SU-DHL-6 (cell line): ENCODE measurements around the gene EPB41.

Source experiments
- H2AFZ ChIP-seq: fragments of 200-600 bp; sonication (generic); 2 replicates; pipeline ENCODE4 v1.6.1; 2014; ENCODE audit warnings: low read depth, mild to moderate bottlenecking, moderate library complexity, mixed read lengths, antibody characterized with exemption, low read length; ENCODE audit not compliant: severe bottlenecking
- H3F3A ChIP-seq: fragments of 200-600 bp; shearing (Covaris generic); 2 replicates; pipeline ENCODE4 v1.6.0; 2016; ENCODE audit warnings: antibody characterized with exemption, mild to moderate bottlenecking; ENCODE audit not compliant: insufficient read depth
- H3K27ac ChIP-seq: fragments of 200-600 bp; sonication (generic); 2 replicates; pipeline ENCODE4 v1.5.1; 2016; ENCODE audit warnings: low read depth, mild to moderate bottlenecking, low read length, moderate library complexity, mixed read lengths
- H3K27me3 ChIP-seq: fragments of 200-600 bp; sonication (generic), shearing (Covaris generic); 2 replicates; pipeline ENCODE4 v1.6.0; 2014; ENCODE audit warnings: mild to moderate bottlenecking, low read length
- H3K36me3 ChIP-seq: fragments of 200-600 bp; sonication (generic); 2 replicates; pipeline ENCODE4 v1.6.1; 2014; ENCODE audit warnings: mild to moderate bottlenecking, low read length, mixed read lengths
- H3K4me2 ChIP-seq: fragments of 300-600, 200-600 bp; shearing (Covaris generic), sonication (generic); 2 replicates; pipeline ENCODE4 v1.6.0; 2014; ENCODE audit warnings: low read length, low read depth, mild to moderate bottlenecking; ENCODE audit not compliant: poor library complexity, severe bottlenecking
- H3K4me3 ChIP-seq: fragments of 200-600 bp; sonication (generic); 2 replicates; pipeline ENCODE4 v1.5.1; 2014; ENCODE audit warnings: antibody characterized with exemption, low read length, mild to moderate bottlenecking, mixed read lengths; ENCODE audit not compliant: insufficient read depth, poor library complexity, severe bottlenecking
- H3K79me2 ChIP-seq: fragments of 200-600 bp; sonication (generic); 2 replicates; pipeline ENCODE4 v1.6.1; 2014; ENCODE audit warnings: mild to moderate bottlenecking, low read length, moderate library complexity; ENCODE audit not compliant: insufficient read depth
- H3K9ac ChIP-seq: fragments of 200-600 bp; sonication (generic); 2 replicates; pipeline ENCODE4 v1.7.0; 2014; ENCODE audit warnings: mild to moderate bottlenecking, low read length
- H3K9me2 ChIP-seq: fragments of 200-600 bp; sonication (generic); replicated peaks from 2 replicates; pipeline ENCODE4 v1.6.1; 2014; ENCODE audit warnings: low read length; ENCODE audit not compliant: insufficient read depth
- H3K9me3 ChIP-seq: fragments of 200-600 bp; sonication (generic); 2 replicates; pipeline ENCODE4 v1.6.1; 2014; ENCODE audit warnings: low read length, mixed read lengths; ENCODE audit not compliant: insufficient read depth
- H4K20me1 ChIP-seq: fragments of 200-600 bp; sonication (generic); 2 replicates; pipeline ENCODE4 v1.6.1; 2014; ENCODE audit warnings: low read depth, mild to moderate bottlenecking, antibody characterized with exemption, low read length, moderate library complexity, mixed read lengths
- EZH2phosphoT487 ChIP-seq: fragments of 200-600 bp; sonication (generic), shearing (Covaris generic); conservative IDR thresholded peaks from 2 replicates; pipeline ENCODE4 v1.6.1; 2018; ENCODE audit warnings: mild to moderate bottlenecking, antibody characterized with exemption, low read length, moderate library complexity, mixed read lengths
- TF ChIP-seq, protein P1 (sequence below): fragments of 200-600 bp; sonication (generic); IDR thresholded peaks from one replicate; pipeline ENCODE4 v1.5.1; 2017; ENCODE audit warnings: antibody characterized with exemption, mild to moderate bottlenecking, low read length, moderate library complexity; ENCODE audit not compliant: insufficient read depth, poor library complexity, severe bottlenecking

EPB41 gene

DNA sequence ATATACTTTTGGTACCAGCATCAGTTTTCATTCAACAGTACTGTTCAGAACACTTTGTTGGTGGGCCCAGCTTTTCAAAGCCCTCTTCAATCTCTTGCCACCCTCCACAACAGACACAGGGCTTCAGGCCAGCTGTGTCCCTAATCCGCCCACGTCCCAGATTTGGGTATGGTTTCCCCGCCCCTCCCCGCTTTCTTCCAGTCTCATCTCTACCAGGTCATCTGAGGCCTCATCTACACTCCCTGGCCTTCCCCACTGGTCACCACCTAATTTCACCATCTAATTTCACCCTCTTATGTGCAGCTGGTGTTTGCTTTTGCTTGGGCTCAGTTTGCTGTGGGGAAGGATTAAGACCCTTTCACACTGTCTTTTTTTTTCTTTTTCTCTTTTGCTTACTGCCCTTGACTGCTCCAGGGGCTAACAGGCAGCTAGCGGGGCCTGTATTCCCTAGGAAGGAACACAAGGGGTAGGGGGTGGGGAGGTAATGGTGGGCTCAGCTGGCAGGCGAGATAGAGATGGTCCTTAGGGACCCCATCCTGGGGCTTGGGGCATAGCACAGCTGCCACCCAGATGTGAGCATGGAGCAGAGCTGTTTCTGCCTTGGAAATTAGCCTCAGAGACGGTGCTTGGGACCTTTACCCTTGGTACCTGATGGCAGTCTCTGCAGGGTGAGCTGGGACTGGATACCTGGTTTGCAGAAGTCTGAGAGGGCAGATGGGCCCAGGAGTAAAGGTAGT, 3.8 kb upstream of the EPB41 start:
- no peak for TF ChIP-seq EZH2phosphoT487
- TF ChIP-seq, protein P1, sequence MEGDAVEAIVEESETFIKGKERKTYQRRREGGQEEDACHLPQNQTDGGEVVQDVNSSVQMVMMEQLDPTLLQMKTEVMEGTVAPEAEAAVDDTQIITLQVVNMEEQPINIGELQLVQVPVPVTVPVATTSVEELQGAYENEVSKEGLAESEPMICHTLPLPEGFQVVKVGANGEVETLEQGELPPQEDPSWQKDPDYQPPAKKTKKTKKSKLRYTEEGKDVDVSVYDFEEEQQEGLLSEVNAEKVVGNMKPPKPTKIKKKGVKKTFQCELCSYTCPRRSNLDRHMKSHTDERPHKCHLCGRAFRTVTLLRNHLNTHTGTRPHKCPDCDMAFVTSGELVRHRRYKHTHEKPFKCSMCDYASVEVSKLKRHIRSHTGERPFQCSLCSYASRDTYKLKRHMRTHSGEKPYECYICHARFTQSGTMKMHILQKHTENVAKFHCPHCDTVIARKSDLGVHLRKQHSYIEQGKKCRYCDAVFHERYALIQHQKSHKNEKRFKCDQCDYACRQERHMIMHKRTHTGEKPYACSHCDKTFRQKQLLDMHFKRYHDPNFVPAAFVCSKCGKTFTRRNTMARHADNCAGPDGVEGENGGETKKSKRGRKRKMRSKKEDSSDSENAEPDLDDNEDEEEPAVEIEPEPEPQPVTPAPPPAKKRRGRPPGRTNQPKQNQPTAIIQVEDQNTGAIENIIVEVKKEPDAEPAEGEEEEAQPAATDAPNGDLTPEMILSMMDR = no peak
- Histone ChIP-seq H3K9ac (no peak overlapping the region), H3K36me3 (no peaks in the 10 kb centered on the region)

DNA sequence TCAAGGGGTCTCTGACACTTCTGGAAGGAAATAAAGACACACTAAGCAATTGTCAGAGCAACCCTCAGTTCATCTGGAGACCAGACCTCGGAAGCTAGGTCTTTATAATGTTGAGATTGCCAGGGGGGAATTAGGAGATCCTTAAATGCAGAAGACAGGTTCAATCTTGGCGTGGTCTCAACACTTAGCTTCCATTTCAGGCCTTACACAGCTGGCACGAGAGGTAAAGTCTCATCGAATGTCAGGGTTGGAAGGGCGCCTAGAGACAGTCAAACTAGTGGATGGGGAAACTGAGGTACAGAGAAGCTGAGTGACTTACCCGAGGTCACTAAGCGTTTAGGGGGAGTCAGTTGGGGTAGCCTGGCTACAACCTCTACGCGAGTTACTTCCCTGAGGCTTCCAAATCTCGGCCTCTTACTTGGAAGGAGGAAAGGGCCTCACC, 562 bp upstream of the EPB41 start:
- peak overlapping the region; percentile 49 for H3K4me3 ChIP-seq
- H4K20me1 ChIP-seq = no peaks in the 10 kb centered on the region; the same call in 1 of the 2 replicates
- no peaks in the 10 kb centered on the region for H3K27me3 ChIP-seq
- H3K9me3 ChIP-seq = no peaks in the 10 kb centered on the region
- peak overlapping the region; percentile 71 for H3K9ac ChIP-seq
- peak overlapping the region; percentile 61 for H2AFZ ChIP-seq
- no peaks in the 10 kb centered on the region for H3K9me2 ChIP-seq
- H3F3A ChIP-seq = peaks cover 17% of the 10 kb centered on the region
- no peaks in the 10 kb centered on the region for H3K36me3 ChIP-seq
- peaks cover 59% of the 10 kb centered on the region for H3K79me2 ChIP-seq
- H3K4me2 ChIP-seq = peak overlapping the region; percentile 66
- peak overlapping the region; percentile 40 for H3K27ac ChIP-seq
- TF ChIP-seq, protein P1 = no peak
- no peak for TF ChIP-seq EZH2phosphoT487

More for the DNA sequence above, 3.8 kb upstream of the EPB41 start:
- Histone ChIP-seq H3F3A (peaks cover 13% of the 10 kb centered on the region), H3K4me3 (no peak overlapping the region), H4K20me1 (no peaks in the 10 kb centered on the region), H3K27ac (no peak overlapping the region), H3K27me3 (no peaks in the 10 kb centered on the region), H3K9me2 (no peaks in the 10 kb centered on the region), H3K4me2 (no peak overlapping the region), H3K9me3 (no peaks in the 10 kb centered on the region), H2AFZ (no peak overlapping the region), H3K79me2 (peaks cover 31% of the 10 kb centered on the region)

- H3K27me3 ChIP-seq = no peaks in the 10 kb centered on the region
- peaks cover 5% of the 10 kb centered on the region for H4K20me1 ChIP-seq
- H3K4me3 ChIP-seq = peak overlapping the region; percentile 49
- H3F3A ChIP-seq = peaks cover 14% of the 10 kb centered on the region
- H3K4me2 ChIP-seq = peak overlapping the region; percentile 66
- H3K9ac ChIP-seq = peak overlapping the region; percentile 71
- H3K36me3 ChIP-seq = no peaks in the 10 kb centered on the region
- H3K9me3 ChIP-seq = no peaks in the 10 kb centered on the region
- no peaks in the 10 kb centered on the region for H3K9me2 ChIP-seq
- H3K79me2 ChIP-seq = peaks cover 63% of the 10 kb centered on the region
- H3K27ac ChIP-seq = peak overlapping the region; percentile 47
- TF ChIP-seq, protein P1 = no peak
- no peak overlapping the region for H2AFZ ChIP-seq
These were observed 894 bp downstream of the EPB41 start for GRCh38 chr1:28915031-28915895.
